HG03175 (cell line): ENCODE results near the gene LCMT2.

ENCODE experiments used
- ATAC-seq: cut with Tn5 transposase; IDR thresholded peaks from one replicate; pipeline ENCODE4 v1.9.1; 2021; ENCODE audit warnings: mild to moderate bottlenecking, moderate library complexity; ENCODE audit not compliant: unreplicated experiment

The LCMT2 gene, protein sequence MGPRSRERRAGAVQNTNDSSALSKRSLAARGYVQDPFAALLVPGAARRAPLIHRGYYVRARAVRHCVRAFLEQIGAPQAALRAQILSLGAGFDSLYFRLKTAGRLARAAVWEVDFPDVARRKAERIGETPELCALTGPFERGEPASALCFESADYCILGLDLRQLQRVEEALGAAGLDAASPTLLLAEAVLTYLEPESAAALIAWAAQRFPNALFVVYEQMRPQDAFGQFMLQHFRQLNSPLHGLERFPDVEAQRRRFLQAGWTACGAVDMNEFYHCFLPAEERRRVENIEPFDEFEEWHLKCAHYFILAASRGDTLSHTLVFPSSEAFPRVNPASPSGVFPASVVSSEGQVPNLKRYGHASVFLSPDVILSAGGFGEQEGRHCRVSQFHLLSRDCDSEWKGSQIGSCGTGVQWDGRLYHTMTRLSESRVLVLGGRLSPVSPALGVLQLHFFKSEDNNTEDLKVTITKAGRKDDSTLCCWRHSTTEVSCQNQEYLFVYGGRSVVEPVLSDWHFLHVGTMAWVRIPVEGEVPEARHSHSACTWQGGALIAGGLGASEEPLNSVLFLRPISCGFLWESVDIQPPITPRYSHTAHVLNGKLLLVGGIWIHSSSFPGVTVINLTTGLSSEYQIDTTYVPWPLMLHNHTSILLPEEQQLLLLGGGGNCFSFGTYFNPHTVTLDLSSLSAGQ

DNA sequence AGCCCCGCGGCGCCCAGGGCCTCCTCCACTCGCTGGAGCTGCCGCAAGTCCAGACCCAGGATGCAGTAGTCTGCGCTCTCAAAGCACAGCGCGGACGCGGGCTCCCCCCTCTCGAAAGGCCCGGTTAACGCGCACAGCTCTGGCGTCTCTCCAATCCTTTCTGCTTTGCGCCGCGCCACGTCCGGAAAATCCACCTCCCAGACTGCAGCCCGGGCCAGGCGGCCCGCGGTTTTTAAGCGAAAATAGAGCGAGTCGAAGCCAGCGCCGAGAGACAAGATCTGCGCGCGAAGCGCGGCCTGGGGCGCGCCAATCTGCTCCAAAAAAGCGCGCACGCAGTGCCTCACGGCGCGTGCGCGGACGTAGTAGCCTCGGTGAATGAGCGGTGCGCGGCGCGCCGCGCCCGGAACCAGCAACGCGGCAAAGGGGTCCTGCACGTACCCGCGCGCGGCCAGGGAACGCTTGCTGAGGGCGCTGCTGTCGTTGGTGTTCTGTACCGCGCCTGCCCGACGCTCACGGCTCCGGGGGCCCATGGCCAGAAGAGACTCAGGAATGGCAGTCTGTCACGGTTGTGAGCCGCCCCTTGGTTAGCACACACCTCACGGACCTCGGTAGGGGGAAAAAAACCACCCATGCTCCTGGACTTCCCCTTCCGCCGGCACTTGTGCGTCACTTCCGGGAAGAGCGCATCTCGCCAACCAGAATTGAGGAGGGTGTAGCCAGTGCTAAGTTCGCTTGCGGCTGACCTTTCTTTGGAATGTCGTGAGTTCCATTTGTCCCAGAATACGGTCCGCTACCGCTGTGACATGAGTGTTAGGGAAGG, at the start of gene LCMT2:
Gene LCMT2 (minus strand): TSS at position 614 of the 820 bp plus-strand sequence. CDS start 84 bp downstream, at position 530.
- ATAC-seq = peak; percentile 92

DNA sequence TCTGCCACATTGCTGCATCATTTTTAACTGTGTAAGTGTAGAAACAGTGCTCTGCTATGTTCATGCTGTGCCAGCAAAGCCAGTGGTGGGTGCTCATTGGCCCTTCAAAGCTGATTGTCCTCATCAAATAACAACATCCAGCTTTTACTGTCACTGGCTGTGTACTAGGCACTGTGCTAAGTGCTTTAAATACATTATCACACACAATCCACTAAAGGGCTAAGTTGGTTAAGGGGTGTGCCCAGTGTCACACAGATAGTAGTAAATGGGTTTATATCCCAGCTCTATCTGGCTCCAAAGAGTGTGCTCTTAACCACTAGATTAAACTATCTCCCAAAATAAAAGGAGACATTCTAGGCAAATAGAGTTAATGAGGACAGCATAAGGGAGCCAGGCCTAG, 48.2 kb upstream of the LCMT2 start:
- no peak for ATAC-seq

DNA sequence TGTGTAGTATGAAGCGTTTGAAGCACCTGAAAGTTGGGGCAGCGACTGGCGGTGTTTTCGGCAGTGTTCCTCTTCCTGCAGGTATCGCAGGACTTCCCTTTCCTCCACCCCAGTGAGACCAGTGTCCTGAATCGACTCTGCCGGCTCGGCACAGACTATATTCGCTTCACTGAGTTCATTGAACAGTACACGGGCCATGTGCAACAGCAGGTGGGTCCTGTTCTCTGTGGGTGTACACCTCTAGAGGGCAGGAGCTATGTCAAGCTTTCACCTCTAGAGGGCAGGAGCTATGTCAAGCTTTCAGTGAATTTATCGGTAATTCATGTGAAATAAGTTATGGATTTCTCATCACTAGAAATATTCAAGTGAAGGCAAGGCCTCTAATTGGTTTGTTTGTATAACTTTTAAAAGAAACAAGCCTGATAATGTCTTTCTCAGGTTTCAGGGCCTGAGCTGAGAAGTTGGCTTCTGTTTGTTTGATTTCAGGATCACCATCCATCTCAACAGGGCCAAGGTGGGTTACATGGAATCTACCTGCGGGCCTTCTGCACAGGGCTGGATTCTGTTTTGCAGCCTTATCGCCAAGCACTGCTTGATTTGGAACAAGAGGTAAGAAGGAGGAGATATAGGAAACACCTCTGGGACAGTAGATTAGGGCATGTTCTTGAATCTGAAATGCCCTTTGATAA, 45.8 kb upstream of the LCMT2 start:
- ATAC-seq = no peak

DNA sequence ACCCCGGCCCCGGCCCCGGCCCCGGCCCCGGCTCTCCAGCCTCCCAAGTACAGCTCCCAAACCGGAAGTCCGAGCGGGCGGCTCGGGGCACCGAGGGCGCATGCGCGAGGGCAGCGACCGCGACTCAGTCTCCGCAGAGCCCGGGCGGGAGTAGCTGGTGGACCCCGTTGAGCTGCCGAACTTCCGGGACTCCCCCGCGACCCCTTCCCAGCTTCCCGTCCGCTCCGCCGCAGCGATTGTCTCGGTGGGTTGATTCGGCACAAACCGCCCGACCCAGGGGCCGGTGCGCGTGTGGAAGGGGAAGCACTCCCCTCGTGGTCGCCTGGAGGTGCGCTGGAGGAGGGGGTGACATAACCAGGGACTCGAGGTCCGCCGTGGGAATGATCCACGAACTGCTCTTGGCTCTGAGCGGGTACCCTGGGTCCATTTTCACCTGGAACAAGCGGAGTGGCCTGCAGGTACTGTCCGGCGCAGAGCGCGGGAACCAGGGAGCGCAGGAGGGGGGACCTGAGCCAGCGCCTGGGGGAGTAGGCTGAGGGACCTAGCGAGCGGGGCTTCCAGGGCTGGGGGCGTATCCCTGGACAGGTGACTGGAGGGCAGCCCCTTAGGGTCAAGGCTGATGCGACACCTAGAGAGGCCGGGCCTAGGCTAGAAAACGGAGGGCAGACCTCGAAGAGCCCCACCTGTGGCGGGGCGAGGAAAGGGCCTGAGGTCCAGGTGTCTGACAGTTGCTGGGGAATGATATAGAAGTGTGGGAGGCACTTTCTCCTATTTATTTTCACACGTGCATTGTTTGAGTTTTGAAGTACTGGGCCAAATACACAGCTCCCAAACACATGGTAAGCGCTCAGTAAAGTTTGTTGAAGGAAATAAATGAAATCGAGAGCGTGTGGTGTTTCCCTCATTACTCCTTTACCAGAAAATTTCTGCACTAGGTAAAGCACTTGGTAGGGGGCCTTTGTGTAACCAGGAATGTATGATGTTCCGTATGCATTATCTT, 40.9 kb upstream of the LCMT2 start, which contains the start of the genes TUBGCP4 and ZSCAN29:
Gene TUBGCP4 (plus strand): TSS at position 127 of the 1,000 bp plus-strand sequence. CDS start 254 bp downstream, at position 381.
Gene ZSCAN29 (minus strand): TSS at position 69 of the 1,000 bp plus-strand sequence. CDS start 1,130 bp downstream, outside the sequence.
- peak; percentile 79 for ATAC-seq

DNA sequence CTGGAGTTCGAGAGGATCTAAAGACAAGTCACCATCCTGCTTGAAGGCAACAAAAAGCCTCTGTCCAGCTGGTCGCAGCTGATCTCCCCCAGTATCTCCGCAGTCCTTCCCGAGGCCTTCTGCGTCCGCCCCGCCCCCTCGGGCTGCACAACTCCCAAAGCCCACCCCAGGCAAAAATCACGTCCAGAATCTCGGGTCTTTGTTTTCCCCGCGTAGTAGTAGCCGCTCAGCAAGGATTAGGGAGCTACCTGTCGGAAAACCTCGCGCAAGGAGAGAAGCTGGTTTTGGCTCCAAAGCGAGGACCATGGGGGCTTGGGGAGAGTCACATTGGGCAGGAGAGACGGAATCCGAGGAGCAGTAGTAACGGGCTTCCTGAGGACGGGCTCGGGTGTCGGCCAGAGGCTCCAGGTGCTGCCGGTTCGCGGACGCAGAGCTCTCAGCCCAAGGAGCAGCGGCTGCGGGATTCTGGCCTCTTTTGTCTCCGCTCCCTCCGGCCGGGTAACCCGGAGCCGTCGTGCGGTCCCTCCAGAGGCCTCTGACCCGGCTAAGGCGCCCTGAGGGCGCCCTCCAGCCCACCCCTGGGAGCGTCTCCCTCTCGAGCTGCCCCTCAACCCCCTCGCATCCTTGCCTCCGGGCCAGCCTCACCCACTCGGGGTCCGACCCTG, 40.1 kb upstream of the LCMT2 start:
- peak; percentile 40 for ATAC-seq

DNA sequence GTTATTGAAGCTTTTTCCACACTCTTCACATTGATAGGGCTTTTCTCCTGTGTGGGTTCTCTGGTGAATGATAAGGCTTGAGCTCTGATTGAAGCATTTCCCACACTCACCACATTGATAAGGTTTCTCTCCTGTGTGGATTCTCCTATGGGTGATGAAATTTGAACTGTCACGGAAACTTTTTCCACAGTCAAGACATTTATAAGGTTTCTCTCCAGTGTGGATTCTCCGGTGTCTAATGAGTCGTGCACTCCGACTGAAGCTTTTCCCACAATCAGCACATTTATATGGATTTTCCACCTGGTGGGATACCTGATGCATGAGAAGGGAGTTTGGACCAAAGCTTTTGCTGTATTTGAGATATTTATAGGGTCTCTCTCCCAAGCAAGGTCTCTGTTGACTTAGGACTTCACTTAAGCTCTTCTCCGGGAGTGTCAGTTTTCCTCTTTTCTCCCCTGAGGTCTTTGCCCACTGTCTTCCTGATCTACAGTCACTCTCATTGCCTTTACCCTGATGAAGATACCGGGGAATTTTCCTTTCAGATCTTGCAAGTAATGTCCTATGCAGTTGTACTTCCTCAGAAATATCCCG, 31.0 kb upstream of the LCMT2 start:
- no peak for ATAC-seq

DNA sequence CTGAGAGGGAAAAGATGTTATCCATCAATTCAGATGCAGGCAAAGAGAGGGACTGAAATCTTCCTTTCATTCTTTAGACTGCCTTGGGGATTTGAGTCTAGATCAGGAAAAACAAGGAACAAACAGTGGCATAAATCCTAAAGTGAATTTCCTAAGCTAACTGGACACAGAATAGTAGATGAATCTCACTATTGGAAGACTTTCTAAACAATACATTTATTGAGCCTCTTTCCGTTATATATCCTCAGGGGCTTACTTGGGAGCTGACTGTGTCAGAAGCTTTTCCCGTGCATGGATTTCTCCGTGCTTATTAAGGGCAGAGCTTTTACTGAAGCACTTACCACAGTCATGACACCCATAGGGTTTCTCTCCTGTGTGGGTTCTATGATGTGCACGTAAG, 30.4 kb upstream of the LCMT2 start:
- ATAC-seq = no peak

DNA sequence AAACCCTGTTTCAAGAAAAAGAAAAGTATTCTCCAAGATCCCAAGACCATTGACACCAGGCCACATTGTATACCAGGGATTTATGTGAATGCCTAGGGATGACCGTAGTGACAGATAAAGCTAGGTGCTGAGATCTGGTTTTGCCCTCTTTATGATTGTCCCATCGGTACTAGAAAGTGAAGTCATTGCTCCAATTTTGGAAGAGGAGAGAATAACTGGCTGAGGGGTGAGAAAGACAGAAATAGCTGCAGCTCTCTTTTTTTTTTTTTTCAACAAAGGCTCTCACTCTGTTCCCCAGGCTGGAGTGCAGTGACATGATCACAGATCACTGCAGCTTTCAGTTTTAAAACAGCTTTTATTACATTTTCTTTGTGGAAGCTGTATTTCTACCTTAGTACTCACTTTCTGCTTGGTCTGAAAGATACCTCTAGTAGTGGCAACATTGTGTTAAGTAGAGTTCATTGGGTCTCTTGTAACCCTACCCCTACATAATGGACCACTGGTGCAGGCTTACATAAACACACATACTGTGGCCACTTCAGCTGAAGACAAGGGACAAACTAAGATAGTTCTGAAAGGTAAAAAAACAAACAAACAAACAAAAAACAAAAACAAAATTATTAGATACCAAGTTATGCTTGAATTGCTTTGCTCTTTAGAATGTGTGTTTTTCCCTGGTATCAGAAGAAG, 22.5 kb upstream of the LCMT2 start:
- ATAC-seq = no peak

DNA sequence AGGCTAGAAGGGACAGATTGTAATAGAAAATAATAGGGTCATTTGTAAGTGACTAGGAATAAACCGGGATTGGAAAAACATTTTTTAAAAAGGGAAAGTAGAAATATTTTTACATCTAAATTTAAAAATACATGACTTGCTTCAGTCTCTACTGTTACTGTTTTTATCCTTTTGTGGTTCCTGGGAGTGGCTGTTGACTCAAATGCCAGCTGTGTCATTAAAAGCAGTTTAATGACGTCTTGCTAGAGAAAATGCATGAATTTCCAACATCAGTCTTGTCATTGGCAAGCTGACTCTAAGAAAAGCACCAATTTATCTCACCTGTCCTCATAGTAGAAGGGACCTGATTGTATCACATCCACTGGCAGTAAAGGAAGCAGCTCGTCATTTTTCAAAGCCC, 16.7 kb upstream of the LCMT2 start:
- ATAC-seq = no peak

DNA sequence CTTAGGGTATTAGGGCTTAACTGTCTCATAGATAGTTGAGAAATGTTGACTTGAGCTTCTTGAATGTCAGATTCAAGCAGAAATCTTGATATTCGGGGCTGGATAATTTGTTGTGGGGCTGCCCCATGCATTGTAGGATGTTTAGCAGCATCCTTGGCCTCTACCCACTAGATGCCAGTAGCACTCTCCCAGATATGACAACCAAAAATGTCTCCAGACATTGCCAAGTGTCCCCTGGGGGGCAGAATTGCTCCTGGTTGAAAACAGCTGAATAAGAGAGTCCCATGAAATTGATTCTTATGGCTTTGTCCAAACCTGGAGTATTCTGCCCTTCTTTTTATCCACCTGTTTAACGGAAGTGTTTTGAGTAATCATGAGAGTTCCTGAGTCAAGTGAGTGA, 15.9 kb upstream of the LCMT2 start:
- no peak for ATAC-seq

DNA sequence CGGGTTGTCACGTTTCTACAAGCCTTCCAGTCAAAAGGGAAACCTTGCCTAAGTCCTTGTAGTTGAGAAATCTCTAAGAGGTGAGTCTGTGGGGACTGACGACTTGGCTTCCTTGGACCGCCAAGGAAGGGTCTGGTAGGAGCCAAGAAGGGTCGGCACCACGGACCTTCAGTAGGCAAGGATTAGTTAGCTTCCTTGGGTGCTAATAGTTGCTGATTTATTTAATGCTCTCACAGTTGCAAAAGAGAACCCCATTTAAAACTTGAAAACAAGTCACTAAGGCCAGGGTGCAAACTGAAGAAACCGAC, 361 bp upstream of the LCMT2 start:
- ATAC-seq = peak; percentile 22

DNA sequence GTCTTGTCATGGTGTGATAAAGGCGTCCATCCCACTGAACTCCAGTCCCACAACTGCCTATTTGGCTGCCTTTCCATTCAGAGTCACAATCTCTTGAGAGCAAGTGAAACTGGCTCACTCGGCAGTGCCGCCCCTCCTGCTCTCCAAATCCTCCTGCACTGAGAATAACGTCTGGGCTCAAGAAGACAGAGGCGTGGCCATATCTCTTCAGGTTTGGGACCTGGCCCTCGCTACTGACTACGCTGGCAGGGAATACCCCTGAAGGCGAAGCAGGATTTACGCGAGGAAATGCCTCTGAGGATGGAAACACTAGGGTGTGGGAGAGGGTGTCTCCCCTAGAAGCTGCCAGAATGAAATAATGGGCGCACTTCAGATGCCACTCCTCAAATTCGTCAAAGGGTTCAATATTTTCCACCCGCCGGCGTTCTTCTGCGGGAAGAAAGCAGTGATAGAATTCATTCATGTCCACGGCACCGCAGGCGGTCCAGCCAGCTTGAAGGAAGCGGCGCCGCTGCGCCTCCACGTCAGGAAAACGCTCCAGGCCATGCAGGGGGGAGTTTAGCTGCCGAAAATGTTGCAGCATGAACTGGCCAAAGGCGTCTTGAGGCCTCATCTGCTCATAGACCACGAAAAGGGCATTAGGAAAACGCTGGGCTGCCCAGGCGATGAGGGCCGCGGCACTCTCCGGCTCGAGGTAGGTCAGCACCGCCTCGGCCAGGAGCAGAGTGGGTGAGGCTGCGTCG, 985 bp downstream of the LCMT2 start:
- ATAC-seq = no peak

DNA sequence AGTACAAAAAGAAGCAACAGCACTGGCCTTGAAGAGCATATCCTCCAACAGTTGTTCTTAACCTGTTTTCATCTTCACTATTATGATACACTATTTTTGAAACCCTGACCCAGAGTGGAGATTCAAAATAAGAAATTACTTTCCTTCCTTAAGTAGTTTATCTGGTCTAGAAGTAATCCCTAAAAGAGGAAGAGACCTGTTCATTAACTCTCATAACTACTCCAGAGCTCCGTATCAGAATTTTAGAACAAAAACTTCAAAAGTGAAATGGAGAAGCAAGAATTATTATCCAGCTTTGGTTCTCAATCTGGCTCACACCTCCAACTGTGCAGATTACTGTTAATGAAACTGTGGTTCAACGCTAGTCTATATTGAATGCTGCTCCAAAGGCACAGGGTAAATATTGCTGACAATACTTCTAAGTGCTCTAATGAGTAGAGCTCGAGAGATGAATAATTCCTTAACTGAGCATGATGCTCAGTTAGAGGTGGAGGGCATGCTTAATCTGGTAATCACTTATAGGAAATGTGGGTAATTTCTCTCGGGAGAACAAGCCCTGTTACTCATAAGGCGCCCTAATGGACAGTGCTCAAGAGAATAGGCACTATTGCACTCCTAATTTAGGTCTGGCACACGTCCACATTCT, 5.2 kb downstream of the LCMT2 start:
- ATAC-seq = no peak

DNA sequence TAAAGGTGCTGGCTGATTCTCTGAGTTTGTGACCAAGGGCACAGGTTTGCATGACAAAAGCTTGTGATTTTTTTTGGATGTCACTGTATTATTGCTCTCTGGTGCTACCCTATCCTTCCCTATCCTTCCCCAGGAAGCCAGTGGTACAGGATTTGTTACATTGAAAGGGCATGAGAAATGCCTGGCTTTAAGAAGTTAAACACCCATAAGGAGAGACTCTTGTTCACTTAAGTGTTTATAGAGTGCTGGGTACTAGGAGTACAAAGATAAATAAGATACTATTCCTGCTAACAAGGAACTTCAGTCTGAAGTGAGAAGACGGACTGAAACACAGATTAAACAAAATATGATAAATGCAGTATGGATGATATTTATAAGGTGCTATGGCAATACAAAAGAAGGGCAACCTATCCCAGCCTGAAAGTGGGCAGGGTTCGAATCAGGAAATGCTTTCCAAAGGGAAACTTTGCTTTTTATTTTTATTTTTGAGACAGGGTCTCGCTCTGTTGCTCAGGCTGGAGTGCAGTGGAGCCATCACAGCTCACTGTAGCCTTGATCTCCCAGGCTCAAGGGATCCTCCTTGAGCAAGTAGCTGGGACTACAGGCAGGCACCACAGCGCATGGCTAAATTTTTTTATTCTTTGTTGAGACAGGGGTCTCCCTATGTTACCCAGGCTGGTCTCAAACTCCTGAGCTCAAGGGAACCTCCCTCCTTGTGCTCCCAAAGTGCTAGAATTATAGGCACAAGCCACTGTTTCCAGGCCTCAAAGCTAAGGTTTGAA, 11.2 kb downstream of the LCMT2 start:
- ATAC-seq = no peak

DNA sequence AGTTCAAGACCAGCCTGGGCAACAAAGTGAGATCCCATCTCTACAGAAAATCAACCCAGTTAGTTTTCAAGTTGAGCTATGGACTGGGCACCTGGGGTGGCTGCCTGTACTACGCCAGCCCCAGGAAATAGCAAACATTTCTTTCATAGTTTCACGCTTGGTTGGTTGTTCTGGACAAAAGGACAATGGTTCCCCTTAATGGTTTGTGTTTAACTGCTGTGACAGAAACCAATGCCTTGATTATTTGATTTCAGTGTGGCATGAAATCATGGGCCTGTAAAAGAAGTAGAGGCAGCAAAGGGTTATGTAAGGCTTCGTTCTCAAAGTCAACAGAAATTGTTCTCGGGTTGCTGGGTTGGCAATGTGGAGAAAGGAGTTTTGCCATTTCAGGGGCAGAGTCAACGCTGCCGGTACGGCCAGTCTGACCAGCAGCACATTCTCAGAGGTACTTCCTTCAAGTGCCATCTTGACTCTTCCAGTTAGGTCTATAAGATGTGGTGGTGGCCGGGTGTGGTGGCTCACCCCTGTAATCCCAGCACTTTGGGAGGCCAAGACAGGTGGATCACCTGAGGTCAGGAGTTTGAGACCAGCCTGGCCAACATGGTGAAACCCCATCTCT, 12.7 kb downstream of the LCMT2 start:
- no peak for ATAC-seq

DNA sequence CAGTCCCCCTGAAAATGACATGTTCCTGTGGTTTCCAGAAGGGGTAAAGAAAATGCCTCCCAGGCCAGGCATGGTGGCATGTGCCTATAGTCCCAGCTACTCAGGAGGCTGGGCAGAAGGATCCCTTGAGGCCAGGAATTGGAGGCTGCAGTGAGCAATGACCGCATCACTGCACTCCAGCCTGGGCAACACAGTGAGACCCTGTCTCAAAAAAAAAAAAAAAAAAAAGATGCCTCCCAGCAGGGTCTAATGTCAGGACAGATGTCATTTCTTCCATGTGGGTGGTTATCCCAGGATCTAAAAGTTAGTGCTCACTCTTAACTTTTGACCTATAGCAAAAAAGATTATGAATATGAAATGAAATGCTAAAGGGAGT, 13.4 kb downstream of the LCMT2 start:
- no peak for ATAC-seq
